Calu3 (cell line): ENCODE results near the gene NUP210. TPM values are rescaled to one million over a fixed set of nuclear protein-coding genes. Genes with fewer than 3 reads are reported as not detected.

Experiments used
- BruUV-seq: library from RNA; stranded (reverse); fragments of 400-500 nt; replicated peaks from 2 replicates; lab custom pipeline; 2021; lab: Mats Ljungman, UMichigan
- CTCF ChIA-PET: fragments of 300-600 bp; sonication (Branson Sonifier 250); formaldehyde crosslinking; loops from one replicate; lab custom pipeline; 2022; ENCODE audit warnings: antibody characterized with exemption; lab: Charles Lee
- DNase-seq: peaks from one replicate; pipeline ENCODE4 v3.0.0; 2022
- H3K27ac Mint-ChIP-seq: one replicate; pipeline ENCODE4 v1.8.0; 2022; ENCODE audit warnings: mixed read lengths; ENCODE audit not compliant: unreplicated experiment
- H3K27me3 Mint-ChIP-seq: one replicate; pipeline ENCODE4 v1.8.0; 2022; ENCODE audit warnings: mixed read lengths; ENCODE audit not compliant: unreplicated experiment
- H3K36me3 Mint-ChIP-seq: one replicate; pipeline ENCODE4 v1.8.0; 2022; ENCODE audit warnings: mild to moderate bottlenecking, moderate library complexity, mixed read lengths; ENCODE audit not compliant: insufficient read depth, unreplicated experiment
- H3K4me1 Mint-ChIP-seq: one replicate; pipeline ENCODE4 v1.8.0; 2022; ENCODE audit warnings: mild to moderate bottlenecking, low read depth, mixed read lengths; ENCODE audit not compliant: unreplicated experiment
- H3K4me3 Mint-ChIP-seq: one replicate; pipeline ENCODE4 v1.8.0; 2022; ENCODE audit warnings: mild to moderate bottlenecking, low read depth, moderate library complexity, mixed read lengths; ENCODE audit not compliant: unreplicated experiment
- H3K9me3 Mint-ChIP-seq: one replicate; pipeline ENCODE4 v1.8.0; 2022; ENCODE audit warnings: low read depth, mixed read lengths; ENCODE audit not compliant: unreplicated experiment
- CTCF ChIP-seq: fragments of 200-600 bp; IDR thresholded peaks from one replicate; pipeline ENCODE4 v1.8.0; 2022; ENCODE audit warnings: antibody characterized with exemption; ENCODE audit not compliant: unreplicated experiment
- intact Hi-C: fragments of 100-400 bp; cut with micrococcal nuclease; formaldehyde crosslinking; loops from one replicate; pipeline ENCODE4 v1.10.0; 2022; ENCODE audit not compliant: unreplicated experiment
- total RNA-seq: library from RNA; stranded (reverse); gene quantifications from 2 replicates; pipeline ENCODE4 v1.2.3, GENCODE V29; 2022

NUP210 gene
- total RNA-seq, 1 experiment from 2014 or later: 76.9 TPM

GRCh38 chr3:13401149-13401548 is 19.0 kb downstream of the NUP210 start:
- H3K27ac Mint-ChIP-seq: no peak overlapping the region
- H3K27me3 Mint-ChIP-seq: no peaks in the 10 kb centered on the region
- no peak overlapping the region for H3K4me3 Mint-ChIP-seq
- no TSS peak for BruUV-seq
- peaks cover 13% of the 10 kb centered on the region for H3K36me3 Mint-ChIP-seq
- no peak for DNase-seq
- CTCF ChIA-PET: no interaction called here
- no peaks in the 10 kb centered on the region for H3K9me3 Mint-ChIP-seq
- intact Hi-C loops: no loop called here
- H3K4me1 Mint-ChIP-seq: no peaks in the 10 kb centered on the region
- TF ChIP-seq CTCF: no peak

GRCh38 chr3:13400114-13400673 is 19.9 kb downstream of the NUP210 start:
- H3K4me1 Mint-ChIP-seq: no peaks in the 10 kb centered on the region
- peaks cover 13% of the 10 kb centered on the region for H3K36me3 Mint-ChIP-seq
- TF ChIP-seq CTCF: no peak
- no peak for DNase-seq
- no peaks in the 10 kb centered on the region for H3K27me3 Mint-ChIP-seq
- CTCF ChIA-PET: no interaction called here
- BruUV-seq: no TSS peak
- intact Hi-C loops: no loop called here
- no peak overlapping the region for H3K27ac Mint-ChIP-seq
- H3K9me3 Mint-ChIP-seq: no peaks in the 10 kb centered on the region
- no peak overlapping the region for H3K4me3 Mint-ChIP-seq

- intact Hi-C loops: no loop called here
- BruUV-seq: no TSS peak
- peaks cover 13% of the 10 kb centered on the region for H3K36me3 Mint-ChIP-seq
These were observed 20.5 kb downstream of the NUP210 start for GRCh38 chr3:13399603-13400002.

GRCh38 chr3:13397316-13397715 is 22.8 kb downstream of the NUP210 start:
- Mint-ChIP-seq H3K4me3 (no peak overlapping the region), H3K36me3 (peaks cover 13% of the 10 kb centered on the region), H3K27me3 (no peaks in the 10 kb centered on the region), H3K4me1 (no peaks in the 10 kb centered on the region), H3K9me3 (no peaks in the 10 kb centered on the region), H3K27ac (no peak overlapping the region)
- CTCF ChIA-PET: no interaction called here
- TF ChIP-seq CTCF: no peak
- intact Hi-C loops: no loop called here
- BruUV-seq: no TSS peak
- no peak for DNase-seq

More at GRCh38 chr3:13399603-13400002, 20.5 kb downstream of the NUP210 start:
- H3K9me3 Mint-ChIP-seq: no peaks in the 10 kb centered on the region
- CTCF ChIA-PET: no interaction called here
- no peak overlapping the region for H3K27ac Mint-ChIP-seq
- DNase-seq: no peak
- TF ChIP-seq CTCF: no peak
- no peaks in the 10 kb centered on the region for H3K27me3 Mint-ChIP-seq
- H3K4me3 Mint-ChIP-seq: no peak overlapping the region
- no peaks in the 10 kb centered on the region for H3K4me1 Mint-ChIP-seq
